Measurements from ENCODE around the gene LMX1A. TPM values are rescaled to one million over a fixed set of nuclear protein-coding genes. Genes with fewer than 3 reads are reported as not detected.

The LMX1A gene
- total RNA-seq, 1 experiment from 2014 or later: not detected

- TF ChIP-seq REST (IDR thresholded peaks at IDR 0.05; ENCODE audit: insufficient read depth in 1 of 2, low read depth in 2 of 2, low read length in 1 of 2): no peak
- no peak for TF ChIP-seq CTCF (IDR thresholded peaks at IDR 0.05)
- no peak for TF ChIP-seq TCF7L2 (IDR thresholded peaks at IDR 0.05; ENCODE audit: low read depth, low read length)
- no peak for TF ChIP-seq POLR2AphosphoS5 (IDR thresholded peaks at IDR 0.05; ENCODE audit: low read depth, low read length)
- H3K4me1 ChIP-seq (ENCODE audit: control insufficient read depth, insufficient read depth, low read length): no peaks in the 10 kb centered on the region
- CTCF ChIA-PET: no interaction called here
- H3K36me3 ChIP-seq (ENCODE audit: control insufficient read depth, insufficient read depth, low read length): no peaks in the 10 kb centered on the region
- H3K27ac ChIP-seq (ENCODE audit: low read length): no peak overlapping the region
- no TSS peak for BruUV-seq (replicated peaks)
- no peaks in the 10 kb centered on the region for H3K9me3 ChIP-seq (ENCODE audit: control insufficient read depth, insufficient read depth, low read depth, low read length)
- no peak for ATAC-seq
- intact Hi-C loops (cut with micrococcal nuclease; ENCODE audit: unreplicated experiment): no loop called here
- H3K4me3 ChIP-seq (ENCODE audit: low read depth in 2 of 2, low read length in 2 of 2): no peak overlapping the region
- no peaks in the 10 kb centered on the region; the same call in 1 of the 2 replicates for H3K27me3 ChIP-seq (ENCODE audit: control insufficient read depth, insufficient read depth, low read length)
- POLR2A ChIA-PET: no interaction called here
- in situ Hi-C loops (cut with HindIII; ENCODE audit: low pct_unique_long_range_greater_than_20kb, low sequenced_read_pairs): no loop called here
- no peak for DNase-seq (ENCODE audit: low read depth, low spot score)
Observed at GRCh38 chr1:165313903-165314302, 42.6 kb downstream of the LMX1A start.

- no peaks in the 10 kb centered on the region for H3K9me3 ChIP-seq (ENCODE audit: control insufficient read depth, insufficient read depth, low read depth, low read length)
- intact Hi-C loops (cut with micrococcal nuclease; ENCODE audit: unreplicated experiment) (no loop called here), in situ Hi-C loops (cut with HindIII; ENCODE audit: low pct_unique_long_range_greater_than_20kb, low sequenced_read_pairs) (no loop called here)
- H3K4me3 ChIP-seq (ENCODE audit: low read depth in 2 of 2, low read length in 2 of 2): no peak overlapping the region
- no TSS peak for BruUV-seq (replicated peaks)
- H3K36me3 ChIP-seq (ENCODE audit: control insufficient read depth, insufficient read depth, low read length): no peaks in the 10 kb centered on the region
- CTCF ChIA-PET: no interaction called here
- no peak overlapping the region for H3K27ac ChIP-seq (ENCODE audit: low read length)
- no peak for TF ChIP-seq TCF7L2 (IDR thresholded peaks at IDR 0.05; ENCODE audit: low read depth, low read length)
- DNase-seq (ENCODE audit: low read depth, low spot score) (no peak), ATAC-seq (no peak)
- H3K27me3 ChIP-seq (ENCODE audit: control insufficient read depth, insufficient read depth, low read length): no peaks in the 10 kb centered on the region
- POLR2A ChIA-PET: no interaction called here
- H3K4me1 ChIP-seq (ENCODE audit: control insufficient read depth, insufficient read depth, low read length): no peaks in the 10 kb centered on the region
Observed at GRCh38 chr1:165312591-165312990, 43.9 kb downstream of the LMX1A start.

- TF ChIP-seq REST (IDR thresholded peaks at IDR 0.05; ENCODE audit: insufficient read depth in 1 of 2, low read depth in 2 of 2, low read length in 1 of 2) (no peak), SIN3A (IDR thresholded peaks at IDR 0.05; ENCODE audit: borderline replicate concordance, insufficient read depth, low read depth, low read length) (no peak), POLR2AphosphoS5 (IDR thresholded peaks at IDR 0.05; ENCODE audit: low read depth, low read length) (no peak), CTCF (IDR thresholded peaks at IDR 0.05) (no peak), TCF7L2 (IDR thresholded peaks at IDR 0.05; ENCODE audit: low read depth, low read length) (no peak)
- ChIA-PET CTCF (interaction anchor here (1.1 kb wide), 1 partner anchor 61 kb away, joined by 3 read pairs; no protein-coding TSS in a partner anchor), POLR2A (no interaction called here)
- Histone ChIP-seq H3K27ac (ENCODE audit: low read length) (no peak overlapping the region), H3K36me3 (ENCODE audit: control insufficient read depth, insufficient read depth, low read length) (no peaks in the 10 kb centered on the region), H3K4me1 (ENCODE audit: control insufficient read depth, insufficient read depth, low read length) (no peaks in the 10 kb centered on the region), H3K9me3 (ENCODE audit: control insufficient read depth, insufficient read depth, low read depth, low read length) (no peaks in the 10 kb centered on the region), H3K27me3 (ENCODE audit: control insufficient read depth, insufficient read depth, low read length) (no peaks in the 10 kb centered on the region; the same call in 1 of the 2 replicates), H3K4me3 (ENCODE audit: low read depth in 2 of 2, low read length in 2 of 2) (no peak overlapping the region)
- in situ Hi-C loops (cut with HindIII; ENCODE audit: low pct_unique_long_range_greater_than_20kb, low sequenced_read_pairs) (no loop called here), intact Hi-C loops (cut with micrococcal nuclease; ENCODE audit: unreplicated experiment) (no loop called here)
- ATAC-seq (no peak), DNase-seq (ENCODE audit: low read depth, low spot score) (no peak)
- no TSS peak for BruUV-seq (replicated peaks)
Observed at GRCh38 chr1:165306543-165307434, 49.7 kb downstream of the LMX1A start.

Data from Panc1 (cell line).